Liver (tissue), 9 donors: Measurements from ENCODE around the gene XXYLT1. TPM values are rescaled to one million over a fixed set of nuclear protein-coding genes. Genes with fewer than 3 reads are reported as not detected.

ENCODE experiments used
- DNase-seq: peaks from one replicate; pipeline ENCODE4 v3.0.0-alpha.2; 2017; ENCODE audit warnings: low spot score
- H3K27ac ChIP-seq, 2 donors: one replicate each; pipeline ENCODE4 v1.7.0; 2013; ENCODE audit warnings: inconsistent platforms in 2 of 2, low read length in 2 of 2, control low read depth in 1 of 2, low read depth in 1 of 2, mild to moderate bottlenecking in 1 of 2
- H3K27me3 ChIP-seq, 4 donors: one replicate each; pipeline versions ENCODE4 v1.6.1 to v1.7.0; 2013; ENCODE audit warnings: low read length in 3 of 4, inconsistent platforms in 1 of 4, mild to moderate bottlenecking in 1 of 4, moderate library complexity in 1 of 4; ENCODE audit not compliant: control insufficient read depth in 4 of 4, insufficient read depth in 4 of 4
- H3K36me3 ChIP-seq, 4 donors: one replicate each; pipeline versions ENCODE4 v1.6.1 to v1.7.0; 2013; ENCODE audit warnings: low read length in 3 of 4, mild to moderate bottlenecking in 3 of 4, low read depth in 1 of 4, moderate library complexity in 1 of 4; ENCODE audit not compliant: control insufficient read depth in 4 of 4, insufficient read depth in 3 of 4
- H3K4me1 ChIP-seq, 4 donors: one replicate each; pipeline versions ENCODE4 v1.6.1 to v1.7.0; 2013; ENCODE audit warnings: low read length in 3 of 4, mild to moderate bottlenecking in 3 of 4, moderate library complexity in 1 of 4; ENCODE audit not compliant: control insufficient read depth in 4 of 4, insufficient read depth in 4 of 4
- H3K4me3 ChIP-seq, 3 donors: one replicate each; pipeline versions ENCODE4 v1.6.1 to v1.7.0; 2013; ENCODE audit warnings: low read length in 3 of 3, control low read depth in 1 of 3, low read depth in 1 of 3, mild to moderate bottlenecking in 1 of 3
- H3K9ac ChIP-seq, 2 donors: one replicate each; pipeline ENCODE4 v1.7.0; 2013; ENCODE audit warnings: low read length in 2 of 2, mild to moderate bottlenecking in 2 of 2, moderate library complexity in 2 of 2, control low read depth in 1 of 2, low read depth in 1 of 2
- H3K9me3 ChIP-seq, 4 donors: one replicate each; pipeline versions ENCODE4 v1.6.1 to v1.7.0; 2013; ENCODE audit warnings: low read length in 3 of 4; ENCODE audit not compliant: control insufficient read depth in 4 of 4
- ATF3 ChIP-seq: IDR thresholded peaks from 2 replicates; pipeline ENCODE4 v1.6.1; 2016; ENCODE audit warnings: antibody characterized with exemption
- EGR1 ChIP-seq, 2 donors: IDR thresholded peaks; 2 replicates each; pipeline ENCODE4 v1.6.1; 2016 to 2018; ENCODE audit warnings: antibody characterized with exemption in 2 of 2, low read depth in 2 of 2
- FOXA1 ChIP-seq: IDR thresholded peaks from 2 replicates; pipeline ENCODE4 v1.6.1; 2016; ENCODE audit warnings: antibody characterized with exemption
- FOXA2 ChIP-seq: IDR thresholded peaks from 2 replicates; pipeline ENCODE4 v1.6.1; 2016; ENCODE audit warnings: antibody characterized with exemption
- GABPA ChIP-seq, 2 donors: IDR thresholded peaks in 1 of 2; conservative IDR thresholded peaks in 1 of 2; 2 replicates each; pipeline ENCODE4 v1.6.1; 2016; ENCODE audit warnings: antibody characterized with exemption in 2 of 2, mild to moderate bottlenecking in 1 of 2, moderate library complexity in 1 of 2
- HNF4A ChIP-seq, 2 donors: conservative IDR thresholded peaks; 2 replicates each; pipeline ENCODE4 v1.6.1; 2016; ENCODE audit warnings: antibody characterized with exemption in 2 of 2, mild to moderate bottlenecking in 2 of 2
- HNF4G ChIP-seq: IDR thresholded peaks from 2 replicates; pipeline ENCODE4 v1.6.1; 2016; ENCODE audit warnings: antibody characterized with exemption
- JUND ChIP-seq, 2 donors: IDR thresholded peaks; 2 replicates each; pipeline ENCODE4 v1.6.1; 2016; ENCODE audit warnings: antibody characterized with exemption in 2 of 2
- NR2F2 ChIP-seq: IDR thresholded peaks from 2 replicates; pipeline ENCODE4 v1.6.1; 2016; ENCODE audit warnings: antibody characterized with exemption
- RAD21 ChIP-seq, 2 donors: IDR thresholded peaks; 2 replicates each; pipeline ENCODE4 v1.6.1; 2016; ENCODE audit warnings: antibody characterized with exemption in 2 of 2, mild to moderate bottlenecking in 2 of 2
- REST ChIP-seq: IDR thresholded peaks from 2 replicates; pipeline ENCODE4 v1.6.1; 2016; ENCODE audit warnings: antibody characterized with exemption, mild to moderate bottlenecking
- RXRA ChIP-seq, 2 donors: IDR thresholded peaks; 2 replicates each; pipeline ENCODE4 v1.6.1; 2017 to 2018; ENCODE audit warnings: antibody characterized with exemption in 2 of 2, mild to moderate bottlenecking in 1 of 2
- SP1 ChIP-seq: IDR thresholded peaks from 2 replicates; pipeline ENCODE4 v1.6.1; 2018; ENCODE audit warnings: antibody characterized with exemption, mild to moderate bottlenecking
- TAF1 ChIP-seq: conservative IDR thresholded peaks from 2 replicates; pipeline ENCODE4 v1.6.1; 2016; ENCODE audit warnings: antibody characterized with exemption, mild to moderate bottlenecking
- YY1 ChIP-seq: IDR thresholded peaks from 2 replicates; pipeline ENCODE4 v1.6.1; 2016; ENCODE audit warnings: antibody characterized with exemption, mild to moderate bottlenecking
- WGBS: extraction: QIAGEN DNeasy Blood & Tissue Kit; methylation state at CpG from one replicate; pipeline ENCODE4 v1.1.7; 2013; 5-methylcytosine and 5-hydroxymethylcytosine counted together
- polyA plus RNA-seq, 2 donors: library from polyadenylated mRNA; stranded (reverse) in 1 of 2; unstranded in 1 of 2; fragments of 200-250 nt in 1 of 2; fragments of >200 nt in 1 of 2; fragmentation: Nextera tagmentation in 1 of 2; extraction: Ambion mirVana in 1 of 2; gene quantifications; one replicate each; pipeline versions ENCODE4 v1.2.1 to v1.2.3, GENCODE V29; 2013 to 2015
- total RNA-seq, 2 donors: library from RNA; depleted of rRNA; stranded (reverse); fragments of >200 nt; gene quantifications; one replicate each; pipeline ENCODE4 v1.2.3, GENCODE V29; 2014
- TF ChIP-seq, protein P1 (sequence below): fragments of 150-350 bp; IDR thresholded peaks from 2 replicates; pipeline ENCODE4 v1.5.1; 2017; ENCODE audit warnings: improper control_type of control experiment, low read depth, low read length; ENCODE audit not compliant: missing input control
- TF ChIP-seq, protein P2 (sequence below): IDR thresholded peaks from 2 replicates; pipeline ENCODE4 v1.6.1; 2016; ENCODE audit warnings: antibody characterized with exemption
- TF ChIP-seq, protein P3 (sequence below): IDR thresholded peaks from 2 replicates; pipeline ENCODE4 v1.6.1; 2016; ENCODE audit warnings: antibody characterized with exemption
- donor health status: healthy.
- donor health status: healthy.
- donor health status: healthy.
- donor health status: healthy.
- donor health status: healthy.

XXYLT1 gene
- total and polyA plus RNA-seq, 4 donors: 0.93 to 7.6 (median 2.8) TPM

DNA sequence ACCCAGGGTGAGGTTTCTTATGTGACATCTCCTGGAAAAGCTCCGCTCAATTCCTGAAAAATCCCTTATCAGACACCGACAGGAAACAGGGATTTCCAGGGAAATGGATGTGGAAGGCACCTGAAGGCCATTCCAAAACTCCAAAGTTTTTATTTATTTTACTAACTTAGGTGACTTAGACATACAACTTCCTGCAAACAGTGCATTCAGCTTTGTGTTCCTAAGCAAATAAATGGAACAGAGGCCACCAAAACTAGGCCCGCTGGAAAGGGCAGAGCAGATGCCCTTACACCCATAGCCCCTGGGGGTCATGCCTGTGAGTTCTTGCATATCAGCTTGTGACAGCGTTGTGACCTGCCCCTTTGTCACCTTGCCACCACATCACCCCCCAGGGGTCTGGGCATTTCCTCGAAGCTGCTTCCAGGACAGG is 239.4 kb downstream of the XXYLT1 start:
- Histone ChIP-seq H3K4me1 (peaks cover 29 to 46% (median 41%) of the 10 kb centered on the region in 4 donors), H3K27ac (peak overlapping the region; percentile 56 to 81), H3K27me3 (no peaks in the 10 kb centered on the region), H3K9ac (no peak overlapping the region), H3K4me3 (no peak overlapping the region), H3K36me3 (no peaks in the 10 kb centered on the region), H3K9me3 (no peaks in the 10 kb centered on the region)
- peak; percentile 42 for DNase-seq
- WGBS: 24% methylated on average over 5 of the region's 5 CpGs
- peak; percentile 64 to 83 for TF ChIP-seq JUND (IDR thresholded peaks at IDR 0.05)
- peak; percentile 69 for TF ChIP-seq NR2F2
- TF ChIP-seq GABPA (IDR thresholded peaks at IDR 0.05 in 1 of 2, conservative IDR thresholded peaks at IDR 0.05 in 1 of 2): peak in 1 of 2 donors; percentile 64
- TF ChIP-seq, protein P1, sequence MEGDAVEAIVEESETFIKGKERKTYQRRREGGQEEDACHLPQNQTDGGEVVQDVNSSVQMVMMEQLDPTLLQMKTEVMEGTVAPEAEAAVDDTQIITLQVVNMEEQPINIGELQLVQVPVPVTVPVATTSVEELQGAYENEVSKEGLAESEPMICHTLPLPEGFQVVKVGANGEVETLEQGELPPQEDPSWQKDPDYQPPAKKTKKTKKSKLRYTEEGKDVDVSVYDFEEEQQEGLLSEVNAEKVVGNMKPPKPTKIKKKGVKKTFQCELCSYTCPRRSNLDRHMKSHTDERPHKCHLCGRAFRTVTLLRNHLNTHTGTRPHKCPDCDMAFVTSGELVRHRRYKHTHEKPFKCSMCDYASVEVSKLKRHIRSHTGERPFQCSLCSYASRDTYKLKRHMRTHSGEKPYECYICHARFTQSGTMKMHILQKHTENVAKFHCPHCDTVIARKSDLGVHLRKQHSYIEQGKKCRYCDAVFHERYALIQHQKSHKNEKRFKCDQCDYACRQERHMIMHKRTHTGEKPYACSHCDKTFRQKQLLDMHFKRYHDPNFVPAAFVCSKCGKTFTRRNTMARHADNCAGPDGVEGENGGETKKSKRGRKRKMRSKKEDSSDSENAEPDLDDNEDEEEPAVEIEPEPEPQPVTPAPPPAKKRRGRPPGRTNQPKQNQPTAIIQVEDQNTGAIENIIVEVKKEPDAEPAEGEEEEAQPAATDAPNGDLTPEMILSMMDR: no peak
- TF ChIP-seq, protein P2, sequence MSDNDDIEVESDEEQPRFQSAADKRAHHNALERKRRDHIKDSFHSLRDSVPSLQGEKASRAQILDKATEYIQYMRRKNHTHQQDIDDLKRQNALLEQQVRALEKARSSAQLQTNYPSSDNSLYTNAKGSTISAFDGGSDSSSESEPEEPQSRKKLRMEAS: peak; percentile 99
- TF ChIP-seq SP1: peak; percentile 91
- peak; percentile 45 for TF ChIP-seq FOXA1
- peak; percentile 90 to 94 for TF ChIP-seq HNF4A (conservative IDR thresholded peaks at IDR 0.05)
- peak; percentile 50 to 93 for TF ChIP-seq EGR1 (IDR thresholded peaks at IDR 0.05; ENCODE audit: low read depth in 2 of 2)
- TF ChIP-seq TAF1: no peak
- TF ChIP-seq ATF3: no peak
- TF ChIP-seq, protein P3, sequence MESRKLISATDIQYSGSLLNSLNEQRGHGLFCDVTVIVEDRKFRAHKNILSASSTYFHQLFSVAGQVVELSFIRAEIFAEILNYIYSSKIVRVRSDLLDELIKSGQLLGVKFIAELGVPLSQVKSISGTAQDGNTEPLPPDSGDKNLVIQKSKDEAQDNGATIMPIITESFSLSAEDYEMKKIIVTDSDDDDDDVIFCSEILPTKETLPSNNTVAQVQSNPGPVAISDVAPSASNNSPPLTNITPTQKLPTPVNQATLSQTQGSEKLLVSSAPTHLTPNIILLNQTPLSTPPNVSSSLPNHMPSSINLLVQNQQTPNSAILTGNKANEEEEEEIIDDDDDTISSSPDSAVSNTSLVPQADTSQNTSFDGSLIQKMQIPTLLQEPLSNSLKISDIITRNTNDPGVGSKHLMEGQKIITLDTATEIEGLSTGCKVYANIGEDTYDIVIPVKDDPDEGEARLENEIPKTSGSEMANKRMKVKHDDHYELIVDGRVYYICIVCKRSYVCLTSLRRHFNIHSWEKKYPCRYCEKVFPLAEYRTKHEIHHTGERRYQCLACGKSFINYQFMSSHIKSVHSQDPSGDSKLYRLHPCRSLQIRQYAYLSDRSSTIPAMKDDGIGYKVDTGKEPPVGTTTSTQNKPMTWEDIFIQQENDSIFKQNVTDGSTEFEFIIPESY: no peak
- TF ChIP-seq YY1: peak; percentile 49
- TF ChIP-seq REST: no peak
- peak; percentile 83 to 90 for TF ChIP-seq RXRA (IDR thresholded peaks at IDR 0.05)
- peak; percentile 61 for TF ChIP-seq HNF4G
- no peak for TF ChIP-seq FOXA2
- TF ChIP-seq RAD21 (IDR thresholded peaks at IDR 0.05): peak; percentile 29 to 56
